GM19238 (cell line): Measurements from ENCODE around the gene NTN1.
A peak's percentile ranks its signal among the peaks of the same experiment; 100 is the strongest.

Source experiments
- DNase-seq: peaks from one replicate; pipeline ENCODE4 v3.0.0; 2011; ENCODE audit warnings: low spot score; ENCODE audit not compliant: insufficient read length

The NTN1 gene

GRCh38 chr17:9230861-9231260 lies 209.6 kb downstream of the NTN1 start:
- DNase-seq: no peak

GRCh38 chr17:9231449-9232154 lies 210.3 kb downstream of the NTN1 start:
- no peak for DNase-seq

- DNase-seq: no peak
Observed at GRCh38 chr17:9232155-9232475, 210.8 kb downstream of the NTN1 start.

GRCh38 chr17:9232591-9233270 lies 211.4 kb downstream of the NTN1 start:
- no peak for DNase-seq

GRCh38 chr17:9233271-9233599 lies 211.9 kb downstream of the NTN1 start:
- no peak for DNase-seq

- DNase-seq: no peak
Observed at GRCh38 chr17:9233761-9234160, 212.5 kb downstream of the NTN1 start.

- no peak for DNase-seq
Observed at GRCh38 chr17:9234389-9234945, 213.2 kb downstream of the NTN1 start.

- no peak for DNase-seq
Observed at GRCh38 chr17:9235346-9235745, 214.0 kb downstream of the NTN1 start.

GRCh38 chr17:9236286-9237052 lies 215.2 kb downstream of the NTN1 start:
- no peak for DNase-seq

- DNase-seq: no peak
Observed at GRCh38 chr17:9237053-9237410, 215.7 kb downstream of the NTN1 start.

- DNase-seq: no peak
Observed at GRCh38 chr17:9237661-9238301, 216.5 kb downstream of the NTN1 start.

GRCh38 chr17:9238340-9239245 lies 217.3 kb downstream of the NTN1 start:
- DNase-seq: no peak

GRCh38 chr17:9239246-9239792 lies 218.0 kb downstream of the NTN1 start:
- no peak for DNase-seq

GRCh38 chr17:9239793-9240658 lies 218.7 kb downstream of the NTN1 start:
- DNase-seq: peak; percentile 91

GRCh38 chr17:9240659-9241370 lies 219.5 kb downstream of the NTN1 start:
- no peak for DNase-seq

- no peak for DNase-seq
Observed at GRCh38 chr17:9241371-9241712, 220.0 kb downstream of the NTN1 start.

- DNase-seq: no peak
Observed at GRCh38 chr17:9241774-9242496, 220.6 kb downstream of the NTN1 start.

- DNase-seq: no peak
Observed at GRCh38 chr17:9242497-9242881, 221.2 kb downstream of the NTN1 start.
